GM19240 (cell line): ENCODE results near the gene PLCD1.

Experiments used
- DNase-seq: peaks from one replicate; pipeline ENCODE4 v3.0.0; 2011; ENCODE audit warnings: low spot score; ENCODE audit not compliant: insufficient read length

Gene PLCD1

DNA sequence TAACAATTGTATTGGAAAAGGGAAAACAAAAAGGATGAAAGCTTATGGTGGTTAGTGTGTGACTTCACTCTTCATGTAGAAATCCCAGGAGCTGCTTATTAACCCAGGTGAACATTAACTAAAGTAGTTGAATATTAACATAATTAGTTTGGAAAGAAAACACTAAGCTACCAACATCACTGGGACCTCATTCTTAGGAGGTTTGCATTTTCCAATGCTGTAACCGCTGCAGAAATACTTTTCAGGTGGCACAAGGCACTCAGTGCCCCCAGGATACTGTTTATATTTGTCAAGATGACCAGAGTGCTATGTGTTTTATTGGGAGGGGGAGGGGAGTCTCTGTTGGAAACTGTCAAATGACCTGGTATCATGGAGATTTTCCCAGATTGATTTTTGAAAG lies 64.7 kb downstream of the PLCD1 start:
- no peak for DNase-seq

DNA sequence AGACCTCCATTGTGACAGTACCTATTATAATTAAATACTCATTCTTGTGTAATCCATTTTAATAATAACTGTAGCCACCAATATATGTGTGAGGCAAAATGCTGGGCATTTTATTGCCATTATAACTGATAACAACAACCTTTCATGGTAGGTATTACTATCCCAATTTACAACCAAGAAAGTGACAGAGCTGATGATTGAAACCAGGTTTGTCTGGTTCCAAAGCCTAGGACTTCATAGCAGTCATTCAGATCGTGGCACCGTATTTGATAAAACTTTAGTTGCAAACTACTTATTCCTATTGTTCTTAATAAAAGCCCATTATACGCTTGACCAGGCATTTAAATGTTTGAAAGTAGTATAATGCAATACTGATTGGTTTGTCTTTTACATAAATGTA lies 65.3 kb downstream of the PLCD1 start:
- no peak for DNase-seq

DNA sequence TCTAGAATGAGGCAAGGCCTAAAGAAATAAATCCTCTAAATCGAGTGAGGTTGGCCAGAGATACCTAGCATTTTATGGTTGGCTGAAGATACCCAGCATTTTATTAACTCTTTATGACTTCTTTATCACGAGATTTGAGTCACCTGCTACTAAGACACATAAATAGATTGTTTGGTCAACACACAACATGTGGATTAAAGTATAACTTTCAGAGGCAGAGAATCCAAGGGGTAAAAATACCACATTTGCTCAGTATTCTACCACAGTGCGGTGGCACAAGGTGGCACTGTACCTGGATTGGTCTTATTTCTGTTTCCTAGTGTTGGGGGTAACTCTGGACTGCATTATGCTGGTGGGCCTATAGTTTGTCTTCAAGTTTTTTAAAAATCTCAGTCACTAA lies 65.8 kb downstream of the PLCD1 start:
- no peak for DNase-seq

DNA sequence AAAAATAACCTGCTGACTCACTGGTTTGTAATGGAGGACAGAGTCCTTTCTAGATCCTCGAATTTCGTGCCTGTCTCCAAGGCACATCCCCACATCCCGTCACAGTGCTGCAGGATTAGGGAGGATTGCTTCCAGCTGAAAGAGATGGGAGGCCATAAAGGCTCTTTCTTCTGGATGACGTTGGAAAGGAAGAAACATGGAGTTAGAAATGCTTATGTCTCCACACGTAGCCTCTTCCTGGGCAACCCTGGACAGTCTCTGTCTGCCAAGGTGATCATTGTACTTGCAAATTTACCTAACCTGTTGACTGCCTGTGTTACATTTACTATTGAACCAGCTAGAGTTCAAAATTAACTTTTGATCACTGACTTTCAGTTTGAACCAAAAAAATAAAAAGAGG lies 66.4 kb downstream of the PLCD1 start:
- DNase-seq, result no peak

DNA sequence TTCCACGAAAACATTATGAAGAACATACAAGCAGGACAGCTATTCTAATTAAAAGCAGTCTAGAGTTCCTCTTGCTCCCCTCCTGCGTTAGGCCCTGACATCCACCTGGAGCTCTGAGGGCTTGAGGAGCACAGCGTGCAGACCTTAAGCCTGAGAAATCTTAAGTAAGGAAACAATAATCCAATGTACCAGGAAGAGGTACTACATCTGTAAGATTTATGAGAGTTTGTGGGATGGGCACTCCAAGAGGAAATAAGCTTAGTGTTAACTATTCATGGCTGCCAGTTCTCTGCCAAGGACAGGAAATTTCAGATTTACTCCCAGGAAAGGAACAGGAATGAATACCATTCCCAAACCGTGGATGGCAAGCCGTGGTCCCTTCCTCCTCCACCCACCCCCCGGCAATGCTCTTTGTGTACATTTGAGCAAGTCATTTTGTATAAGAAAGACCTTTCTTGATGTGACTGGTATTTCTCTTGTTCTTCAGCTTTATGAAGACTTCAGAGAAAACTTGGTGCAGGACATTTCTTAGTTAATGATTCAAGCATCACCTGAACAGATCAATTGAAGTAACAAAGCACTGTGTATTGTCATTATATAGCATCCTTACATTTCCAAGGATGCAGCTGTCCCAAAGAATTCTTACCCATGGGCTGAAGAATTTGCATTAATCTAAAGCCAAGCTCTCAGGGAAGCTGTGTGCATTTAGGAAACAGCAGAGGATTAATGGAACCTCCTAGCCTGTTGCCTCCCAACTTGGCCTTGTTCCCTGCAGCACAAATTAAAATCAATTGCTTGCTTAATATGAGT lies 67.6 kb downstream of the PLCD1 start:
- DNase-seq, result no peak

DNA sequence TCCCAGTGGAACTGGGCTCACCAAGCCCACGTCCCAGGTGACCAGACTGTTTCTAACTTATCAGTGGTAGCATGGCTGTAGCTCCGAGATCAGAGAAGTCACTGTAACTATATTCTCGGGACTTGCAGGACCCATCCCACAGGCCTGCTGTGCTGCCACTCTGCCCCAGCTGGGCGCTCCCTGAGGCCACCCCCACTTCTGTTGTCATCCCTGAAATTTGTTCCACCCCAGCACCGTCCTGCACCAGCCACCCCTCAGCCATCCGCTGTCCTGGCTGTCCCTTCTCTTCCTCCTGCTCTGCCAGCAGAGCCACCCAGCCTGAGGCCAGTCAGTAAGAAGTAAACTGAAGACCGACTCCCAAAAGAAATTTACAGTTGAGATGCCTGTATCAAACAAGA lies 71.9 kb downstream of the PLCD1 start:
- no peak for DNase-seq
